Fibroblast of lung (primary cell): ENCODE results near the gene MEMO1. TPM values are rescaled to one million over a fixed set of nuclear protein-coding genes. Genes with fewer than 3 reads are reported as not detected.

ENCODE experiments used
- DNase-seq, 2 donors: peaks; one replicate each; pipeline versions ENCODE4 v3.0.0 to v3.0.0-alpha.2; 2010; ENCODE audit warnings: low read depth in 2 of 2
- H2AFZ ChIP-seq: 2 replicates; pipeline ENCODE4 v1.5.1; 2012; ENCODE audit warnings: low read length, control low read depth, inconsistent platforms
- H3K27ac ChIP-seq: 2 replicates; pipeline ENCODE4 v1.5.1; 2011; ENCODE audit warnings: low read length, control low read depth; ENCODE audit not compliant: insufficient read depth
- H3K27me3 ChIP-seq: 2 replicates; pipeline ENCODE4 v1.5.1; 2011; ENCODE audit warnings: mild to moderate bottlenecking, low read length; ENCODE audit not compliant: control insufficient read depth, insufficient read depth
- H3K36me3 ChIP-seq: 2 replicates; pipeline ENCODE4 v1.5.1; 2011; ENCODE audit warnings: low read length; ENCODE audit not compliant: control insufficient read depth, insufficient read depth
- H3K4me1 ChIP-seq: 2 replicates; pipeline ENCODE4 v1.5.1; 2011; ENCODE audit warnings: low read length; ENCODE audit not compliant: control insufficient read depth, insufficient read depth; ENCODE audit errors: extremely low read depth
- H3K4me2 ChIP-seq: 2 replicates; pipeline ENCODE4 v1.5.1; 2011; ENCODE audit warnings: low read length, control low read depth; ENCODE audit not compliant: insufficient read depth; ENCODE audit errors: extremely low read depth
- H3K4me3 ChIP-seq, 4 experiments: fragments of 200-600 bp in 1 of 4; sonication (generic) in 1 of 4; replicated peaks in 1 of 4; 2 replicates each; pipeline ENCODE4 v1.5.1; 2011 to 2016; ENCODE audit warnings: low read length in 4 of 4, low read depth in 3 of 4, mild to moderate bottlenecking in 3 of 4, control low read depth in 2 of 4, inconsistent platforms in 1 of 4, mixed read lengths in 1 of 4; ENCODE audit not compliant: insufficient read depth in 1 of 4; ENCODE audit errors: control extremely low read depth in 1 of 4
- H3K79me2 ChIP-seq: 2 replicates; pipeline ENCODE4 v1.5.1; 2012; ENCODE audit warnings: mild to moderate bottlenecking, low read length, inconsistent platforms; ENCODE audit not compliant: control insufficient read depth, insufficient read depth
- H3K9ac ChIP-seq: 2 replicates; pipeline ENCODE4 v1.5.1; 2011; ENCODE audit warnings: mild to moderate bottlenecking, low read length, control low read depth; ENCODE audit not compliant: insufficient read depth
- H3K9me3 ChIP-seq: 2 replicates; pipeline ENCODE4 v1.5.1; 2012; ENCODE audit warnings: low read depth, low read length; ENCODE audit not compliant: control insufficient read depth, insufficient read depth
- H4K20me1 ChIP-seq: 2 replicates; pipeline ENCODE4 v1.5.1; 2011; ENCODE audit warnings: low read length; ENCODE audit not compliant: control insufficient read depth, insufficient read depth; ENCODE audit errors: extremely low read depth
- CTCF ChIP-seq, 2 donors: IDR thresholded peaks in 1 of 2; conservative IDR thresholded peaks in 1 of 2; 1 replicate in 1 of 2; 2 replicates in 1 of 2; pipeline ENCODE4 v1.5.1; 2011 to 2012; ENCODE audit warnings: low read length in 2 of 2, control low read depth in 1 of 2, inconsistent platforms in 1 of 2, low read depth in 1 of 2, mild to moderate bottlenecking in 1 of 2
- EZH2 ChIP-seq: IDR thresholded peaks from 2 replicates; pipeline ENCODE4 v1.5.1; 2012; ENCODE audit warnings: low read length, control low read depth, mild to moderate bottlenecking; ENCODE audit errors: missing control alignments
- polyA plus RNA-seq, 2 donors: library from polyadenylated mRNA; depleted of rRNA in 1 of 2; stranded (reverse) in 1 of 2; unstranded in 1 of 2; fragments of >200 nt; gene quantifications; 2 replicates each; pipeline ENCODE4 v1.2.1, GENCODE V29; 2011 to 2012; ENCODE audit warnings: missing spikeins in 1 of 2
- total RNA-seq: library from RNA; depleted of rRNA; stranded (reverse); fragments of >200 nt; gene quantifications from 2 replicates; pipeline ENCODE4 v1.2.1, GENCODE V29; 2014

Gene MEMO1
- total and polyA plus RNA-seq, 2 donors (not counting 1 experiment from before 2014, with no cell fraction given): 34.0 to 64.2 TPM

GRCh38 chr2:31979018-31979417 lies 31.8 kb downstream of the MEMO1 start:
- TF ChIP-seq EZH2 (no peak), CTCF (conservative IDR thresholded peaks at IDR 0.05 in 1 of 2, IDR thresholded peaks at IDR 0.05 in 1 of 2; ENCODE audit: low read depth in 1 of 2, low read length in 2 of 2) (no peak)
- no peaks in the 10 kb centered on the region for H3K27me3 ChIP-seq
- H3K79me2 ChIP-seq: peaks cover 62% of the 10 kb centered on the region

GRCh38 chr2:31978436-31978835 lies 32.4 kb downstream of the MEMO1 start:
- Histone ChIP-seq H3K4me3 (no peak overlapping the region), H3K9ac (no peak overlapping the region), H3K27me3 (no peaks in the 10 kb centered on the region), H3K79me2 (peaks cover 62% of the 10 kb centered on the region), H3K4me2 (no peak overlapping the region), H3K4me1 (peaks cover 2% of the 10 kb centered on the region), H3K9me3 (no peaks in the 10 kb centered on the region), H3K27ac (no peak overlapping the region), H3K36me3 (no peaks in the 10 kb centered on the region), H4K20me1 (no peaks in the 10 kb centered on the region), H2AFZ (no peak overlapping the region)
- TF ChIP-seq EZH2 (no peak), CTCF (conservative IDR thresholded peaks at IDR 0.05 in 1 of 2, IDR thresholded peaks at IDR 0.05 in 1 of 2; ENCODE audit: low read depth in 1 of 2, low read length in 2 of 2) (no peak)
- no peak for DNase-seq

More at GRCh38 chr2:31979018-31979417, 31.8 kb downstream of the MEMO1 start:
- H3K4me1 ChIP-seq: peaks cover 2% of the 10 kb centered on the region
- no peaks in the 10 kb centered on the region for H3K36me3 ChIP-seq
- H3K9me3 ChIP-seq: no peaks in the 10 kb centered on the region
- no peaks in the 10 kb centered on the region for H4K20me1 ChIP-seq
- no peak overlapping the region for H2AFZ ChIP-seq
- H3K4me2 ChIP-seq: no peak overlapping the region
- H3K9ac ChIP-seq: no peak overlapping the region
- DNase-seq: no peak
- H3K4me3 ChIP-seq: no peak overlapping the region
- H3K27ac ChIP-seq: no peak overlapping the region

- Histone ChIP-seq H2AFZ (no peak overlapping the region), H4K20me1 (no peaks in the 10 kb centered on the region), H3K27me3 (no peaks in the 10 kb centered on the region), H3K9ac (no peak overlapping the region), H3K4me2 (no peak overlapping the region), H3K4me1 (no peaks in the 10 kb centered on the region), H3K36me3 (no peaks in the 10 kb centered on the region), H3K79me2 (peaks cover 52% of the 10 kb centered on the region), H3K27ac (no peak overlapping the region), H3K4me3 (no peak overlapping the region), H3K9me3 (no peaks in the 10 kb centered on the region)
- no peak for DNase-seq
- TF ChIP-seq EZH2: no peak
- TF ChIP-seq CTCF (conservative IDR thresholded peaks at IDR 0.05 in 1 of 2, IDR thresholded peaks at IDR 0.05 in 1 of 2; ENCODE audit: low read depth in 1 of 2, low read length in 2 of 2): no peak
Observed at GRCh38 chr2:31973665-31974064, 37.1 kb downstream of the MEMO1 start.
